CD4-positive, CD25-positive, alpha-beta regulatory T cell (primary cell): ENCODE data around the gene ERO1A. TPM values are rescaled to one million over a fixed set of nuclear protein-coding genes. Genes with fewer than 3 reads are reported as not detected.
A peak's percentile ranks its signal among the peaks of the same experiment; 100 is the strongest.

ENCODE experiments used
- ATAC-seq, 2 donors: fragments of 150-1000 bp; cut with Tn5 transposase; one replicate each; pipeline ENCODE4 v1.10.0; 2021; ENCODE audit warnings: low read depth in 2 of 2, moderate number of reproducible peaks in 2 of 2, moderate library complexity in 1 of 2
- DNase-seq, 3 donors: peaks; one replicate each; pipeline versions ENCODE4 v3.0.0 to v3.0.0-alpha.2; 2012 to 2022; ENCODE audit warnings: mixed read lengths in 1 of 3
- H3K27ac ChIP-seq: one replicate; pipeline ENCODE4 v1.7.0; 2013; ENCODE audit warnings: mild to moderate bottlenecking, low read length; ENCODE audit not compliant: insufficient read depth, poor library complexity, severe bottlenecking
- H3K27me3 ChIP-seq: one replicate; pipeline ENCODE4 v1.7.0; 2013; ENCODE audit warnings: low read length; ENCODE audit not compliant: control insufficient read depth, insufficient read depth
- H3K36me3 ChIP-seq: one replicate; pipeline ENCODE4 v1.7.0; 2013; ENCODE audit warnings: mild to moderate bottlenecking, low read length, moderate library complexity; ENCODE audit not compliant: control insufficient read depth, insufficient read depth
- H3K4me1 ChIP-seq: 2 replicates; pipeline ENCODE4 v1.7.0; 2013; ENCODE audit warnings: mild to moderate bottlenecking, low read length; ENCODE audit not compliant: insufficient read depth, control insufficient read depth, poor library complexity, severe bottlenecking
- H3K4me3 ChIP-seq: one replicate; pipeline ENCODE4 v1.7.0; 2013; ENCODE audit warnings: low read depth, mild to moderate bottlenecking, low read length, moderate library complexity
- H3K9me3 ChIP-seq, 2 experiments: 1 replicate in 1 of 2; 2 replicates in 1 of 2; pipeline ENCODE4 v1.7.0; 2013; ENCODE audit warnings: low read length in 2 of 2, mild to moderate bottlenecking in 1 of 2, moderate library complexity in 1 of 2; ENCODE audit not compliant: control insufficient read depth in 2 of 2
- H3K27ac Mint-ChIP-seq, 3 donors: one replicate each; pipeline ENCODE4 v1.8.0; 2020 to 2022; ENCODE audit warnings: mild to moderate bottlenecking in 3 of 3, mixed read lengths in 3 of 3, moderate library complexity in 2 of 3
- H3K27me3 Mint-ChIP-seq: one replicate; pipeline ENCODE4 v1.8.0; 2022; ENCODE audit warnings: mild to moderate bottlenecking, mixed read lengths
- H3K36me3 Mint-ChIP-seq: one replicate; pipeline ENCODE4 v1.8.0; 2020; ENCODE audit warnings: mixed read lengths
- H3K4me1 Mint-ChIP-seq, 4 donors: one replicate each; pipeline ENCODE4 v1.8.0; 2020 to 2022; ENCODE audit warnings: mixed read lengths in 4 of 4, mild to moderate bottlenecking in 1 of 4
- H3K4me3 Mint-ChIP-seq, 4 donors: one replicate each; pipeline ENCODE4 v1.8.0; 2020 to 2022; ENCODE audit warnings: mild to moderate bottlenecking in 4 of 4, mixed read lengths in 4 of 4, moderate library complexity in 3 of 4
- H3K9me3 Mint-ChIP-seq, 7 donors: one replicate each; pipeline ENCODE4 v1.8.0; 2020 to 2022; ENCODE audit warnings: mixed read lengths in 7 of 7, mild to moderate bottlenecking in 3 of 7, moderate library complexity in 2 of 7
- polyA plus RNA-seq, 4 donors: library from polyadenylated mRNA; unstranded; fragments of 300-500 nt; fragmentation: Illumina TruSeq; gene quantifications; one replicate each; pipeline ENCODE4 v1.2.3, GENCODE V29; 2021
- total RNA-seq: library from RNA; stranded (reverse); gene quantifications from one replicate; pipeline ENCODE4 v1.2.3, GENCODE V29; 2022

Gene ERO1A
- total and polyA plus RNA-seq, 5 donors from 2014 or later: 48.3 to 72.9 (median 64.4) TPM

GRCh38 chr14:52711666-52712065 lies 16.3 kb upstream of the ERO1A start:
- H3K27ac Mint-ChIP-seq: no peak overlapping the region
- peaks cover 34 to 61% (median 45%) of the 10 kb centered on the region in 4 donors for H3K4me1 Mint-ChIP-seq

GRCh38 chr14:52706724-52707706 lies 11.7 kb upstream of the ERO1A start, which contains the start of gene PSMC6:
Gene PSMC6, plus strand, starts transcription at chr14:52707200. Its CDS starts 20 bp downstream, at chr14:52707220.
- H3K27me3 Mint-ChIP-seq: peaks cover 5% of the 10 kb centered on the region
- Histone ChIP-seq H3K4me3 (peak within 1 kb of the TSS; percentile 92), H3K9me3 (no peaks in the 10 kb centered on the region), H3K36me3 (peaks cover 35% of the 10 kb centered on the region), H3K4me1 (peaks cover 25% of the 10 kb centered on the region), H3K27me3 (no peaks in the 10 kb centered on the region), H3K27ac (peak within 1 kb of the TSS; percentile 90)
- peak within 1 kb of the TSS; percentile 92 to 100 (median 96) for H3K4me3 Mint-ChIP-seq
- H3K9me3 Mint-ChIP-seq: no peaks in the 10 kb centered on the region
- peaks cover 26% of the 10 kb centered on the region for H3K36me3 Mint-ChIP-seq
- DNase-seq: peak; percentile 90 to 95 (median 92)
- ATAC-seq: peak; percentile 97 to 99
- peaks cover 29 to 59% (median 46%) of the 10 kb centered on the region in 4 donors for H3K4me1 Mint-ChIP-seq
- peak within 1 kb of the TSS; percentile 94 to 97 (median 95) for H3K27ac Mint-ChIP-seq

More at GRCh38 chr14:52711666-52712065, 16.3 kb upstream of the ERO1A start:
- no peaks in the 10 kb centered on the region for H3K27me3 Mint-ChIP-seq
- Histone ChIP-seq H3K27me3 (no peaks in the 10 kb centered on the region), H3K4me3 (no peak overlapping the region), H3K36me3 (peaks cover 76% of the 10 kb centered on the region), H3K9me3 (no peaks in the 10 kb centered on the region), H3K27ac (no peak overlapping the region), H3K4me1 (peaks cover 20% of the 10 kb centered on the region)
- ATAC-seq: no peak
- peaks cover 46% of the 10 kb centered on the region for H3K36me3 Mint-ChIP-seq
- no peak for DNase-seq
- peaks cover 0 to 1% (median 0%) of the 10 kb centered on the region in 7 donors for H3K9me3 Mint-ChIP-seq
- no peak overlapping the region for H3K4me3 Mint-ChIP-seq

- H3K36me3 Mint-ChIP-seq: peaks cover 21% of the 10 kb centered on the region
Observed at GRCh38 chr14:52706286-52706685, 10.9 kb upstream of the ERO1A start.

GRCh38 chr14:52703664-52704063 lies 8.3 kb upstream of the ERO1A start:
- Mint-ChIP-seq H3K4me3 (peak overlapping the region in 1 of 4 donors; percentile 5), H3K27ac (no peak overlapping the region), H3K27me3 (peaks cover 5% of the 10 kb centered on the region), H3K4me1 (peaks cover 15 to 31% (median 24%) of the 10 kb centered on the region in 4 donors), H3K9me3 (no peaks in the 10 kb centered on the region), H3K36me3 (peaks cover 2% of the 10 kb centered on the region)
- DNase-seq (no peak), ATAC-seq (no peak)
- Histone ChIP-seq H3K27ac (no peak overlapping the region), H3K4me3 (no peak overlapping the region), H3K36me3 (peaks cover 3% of the 10 kb centered on the region), H3K4me1 (peaks cover 21% of the 10 kb centered on the region), H3K27me3 (no peaks in the 10 kb centered on the region), H3K9me3 (no peaks in the 10 kb centered on the region)

More at GRCh38 chr14:52706286-52706685, 10.9 kb upstream of the ERO1A start:
- Histone ChIP-seq H3K27me3 (no peaks in the 10 kb centered on the region), H3K27ac (peak overlapping the region; percentile 90), H3K4me3 (peak overlapping the region; percentile 92), H3K4me1 (peaks cover 25% of the 10 kb centered on the region), H3K36me3 (peaks cover 28% of the 10 kb centered on the region), H3K9me3 (no peaks in the 10 kb centered on the region)
- H3K9me3 Mint-ChIP-seq: no peaks in the 10 kb centered on the region
- ATAC-seq (peak in 1 of 2 donors; percentile 17), DNase-seq (peak; percentile 23 to 80 (median 34))
- peak overlapping the region; percentile 92 to 100 (median 96) for H3K4me3 Mint-ChIP-seq
- peaks cover 5% of the 10 kb centered on the region for H3K27me3 Mint-ChIP-seq
- peak overlapping the region; percentile 94 to 97 (median 95) for H3K27ac Mint-ChIP-seq
- H3K4me1 Mint-ChIP-seq: peaks cover 22 to 54% (median 40%) of the 10 kb centered on the region in 4 donors

DNA sequence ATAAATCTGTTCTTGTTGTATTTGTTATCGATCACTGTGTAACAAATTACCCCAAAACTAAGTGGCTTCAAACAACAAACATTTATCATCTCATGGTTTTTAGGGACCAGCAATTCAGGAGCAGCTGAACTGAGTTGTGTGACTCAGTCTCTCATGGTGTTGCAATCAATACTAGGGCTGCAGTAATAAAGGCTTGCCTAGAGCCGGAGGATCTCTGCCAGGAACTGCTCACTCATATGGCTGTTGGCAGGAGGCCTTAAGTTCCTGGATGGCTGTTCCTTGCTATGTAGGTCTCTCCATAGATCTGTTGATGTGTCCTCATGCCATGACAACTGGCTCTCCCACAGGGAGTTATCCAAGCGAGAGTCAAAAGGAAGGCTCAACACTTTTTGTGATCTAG lies 7.9 kb upstream of the ERO1A start:
- no peak overlapping the region for H3K27ac Mint-ChIP-seq
- Histone ChIP-seq H3K36me3 (no peaks in the 10 kb centered on the region), H3K27ac (no peak overlapping the region), H3K9me3 (no peaks in the 10 kb centered on the region), H3K4me3 (no peak overlapping the region), H3K4me1 (peaks cover 16% of the 10 kb centered on the region), H3K27me3 (no peaks in the 10 kb centered on the region)
- peaks cover 5% of the 10 kb centered on the region for H3K27me3 Mint-ChIP-seq
- ATAC-seq: no peak
- H3K4me3 Mint-ChIP-seq: no peak overlapping the region
- DNase-seq: no peak
- peaks cover 10 to 27% (median 19%) of the 10 kb centered on the region in 4 donors for H3K4me1 Mint-ChIP-seq
- H3K9me3 Mint-ChIP-seq: no peaks in the 10 kb centered on the region
- no peaks in the 10 kb centered on the region for H3K36me3 Mint-ChIP-seq

GRCh38 chr14:52701223-52701622 lies 5.9 kb upstream of the ERO1A start:
- H3K27me3 Mint-ChIP-seq: peaks cover 5% of the 10 kb centered on the region
- peaks cover 0 to 7% (median 2%) of the 10 kb centered on the region in 4 donors for H3K4me1 Mint-ChIP-seq
- H3K9me3 ChIP-seq: no peaks in the 10 kb centered on the region
- H3K27ac ChIP-seq: no peak overlapping the region
- no peak for ATAC-seq
- H3K4me1 ChIP-seq: no peaks in the 10 kb centered on the region
- H3K27ac Mint-ChIP-seq: no peak overlapping the region
- H3K4me3 Mint-ChIP-seq: peak overlapping the region in 1 of 4 donors; percentile 58
- no peaks in the 10 kb centered on the region for H3K36me3 ChIP-seq
- H3K27me3 ChIP-seq: no peaks in the 10 kb centered on the region
- no peak for DNase-seq
- no peaks in the 10 kb centered on the region for H3K9me3 Mint-ChIP-seq
- H3K36me3 Mint-ChIP-seq: no peaks in the 10 kb centered on the region
- H3K4me3 ChIP-seq: no peak overlapping the region

- Mint-ChIP-seq H3K4me1 (peaks cover 0 to 3% (median 0%) of the 10 kb centered on the region in 4 donors), H3K9me3 (no peaks in the 10 kb centered on the region), H3K36me3 (no peaks in the 10 kb centered on the region), H3K27me3 (peaks cover 5% of the 10 kb centered on the region), H3K4me3 (no peak overlapping the region), H3K27ac (no peak overlapping the region)
- no peaks in the 10 kb centered on the region for H3K4me1 ChIP-seq
- no peaks in the 10 kb centered on the region for H3K36me3 ChIP-seq
- no peak for ATAC-seq
- DNase-seq: no peak
- no peak overlapping the region for H3K4me3 ChIP-seq
- H3K9me3 ChIP-seq: no peaks in the 10 kb centered on the region
- H3K27ac ChIP-seq: no peak overlapping the region
- no peaks in the 10 kb centered on the region for H3K27me3 ChIP-seq
Observed at GRCh38 chr14:52700701-52701172, 5.4 kb upstream of the ERO1A start.
